PC-9 (cell line): ENCODE measurements around the gene SLC27A1. TPM values are rescaled to one million over a fixed set of nuclear protein-coding genes. Genes with fewer than 3 reads are reported as not detected.
A peak's percentile ranks its signal among the peaks of the same experiment; 100 is the strongest.

Experiments used
- BruUV-seq: library from RNA; stranded (reverse); fragments of 400-500 nt; replicated peaks from 2 replicates; lab custom pipeline; 2021; lab: Mats Ljungman, UMichigan
- CTCF ChIA-PET: fragments of 300-600 bp; sonication (Branson Sonifier 250); formaldehyde crosslinking; loops from one replicate; lab custom pipeline; 2022; ENCODE audit warnings: antibody characterized with exemption; lab: Charles Lee
- POLR2A ChIA-PET: fragments of 300-600 bp; sonication (Branson Sonifier 250); formaldehyde crosslinking; loops from one replicate; lab custom pipeline; 2022; ENCODE audit warnings: antibody characterized with exemption; ENCODE audit not compliant: unreplicated experiment; lab: Charles Lee
- DNase-seq, 2 experiments: peaks; one replicate each; pipeline versions ENCODE4 v3.0.0 to v3.0.0-alpha.2; 2015 to 2022; ENCODE audit warnings: mixed read lengths in 1 of 2
- H2AFZ ChIP-seq: fragments of 200-600 bp; sonication (generic); 2 replicates; pipeline ENCODE4 v1.8.1; 2017; ENCODE audit warnings: antibody characterized with exemption
- H3F3A ChIP-seq: fragments of 200-600 bp; sonication (generic); 2 replicates; pipeline ENCODE4 v1.8.1; 2017; ENCODE audit warnings: antibody characterized with exemption, mild to moderate bottlenecking, low read depth; ENCODE audit not compliant: insufficient read depth
- H3K27ac ChIP-seq: fragments of 200-600 bp; sonication (generic); 2 replicates; pipeline ENCODE4 v1.6.1; 2016; ENCODE audit warnings: mixed run types
- H3K27me3 ChIP-seq: fragments of 200-600 bp; sonication (generic); 2 replicates; pipeline ENCODE4 v1.6.1; 2016; ENCODE audit warnings: low read depth, mixed run types; ENCODE audit not compliant: insufficient read depth
- H3K36me3 ChIP-seq: fragments of 200-600 bp; sonication (generic); 2 replicates; pipeline ENCODE4 v1.6.1; 2016; ENCODE audit warnings: low read depth, mixed run types
- H3K4me1 ChIP-seq: fragments of 200-600 bp; sonication (generic); replicated peaks from 2 replicates; pipeline ENCODE4 v1.6.1; 2016; ENCODE audit warnings: mixed run types; ENCODE audit not compliant: insufficient read depth
- H3K4me2 ChIP-seq: fragments of 200-600 bp; sonication (generic); 2 replicates; pipeline ENCODE4 v1.6.1; 2017; ENCODE audit warnings: mixed run types
- H3K4me3 ChIP-seq: fragments of 200-600 bp; sonication (generic); 2 replicates; pipeline ENCODE4 v1.6.1; 2016; ENCODE audit warnings: mixed run types
- H3K79me2 ChIP-seq: fragments of 200-600 bp; sonication (generic); 2 replicates; pipeline ENCODE4 v1.6.1; 2017; ENCODE audit warnings: low read depth, mixed run types
- H3K9me2 ChIP-seq: fragments of 200-600 bp; sonication (generic); 2 replicates; pipeline ENCODE4 v1.8.1; 2017; ENCODE audit warnings: mild to moderate bottlenecking; ENCODE audit not compliant: insufficient read depth
- H3K9me3 ChIP-seq: fragments of 200-600 bp; sonication (generic); 2 replicates; pipeline ENCODE4 v1.8.1; 2016; ENCODE audit warnings: low read depth; ENCODE audit not compliant: insufficient read depth
- H4K20me1 ChIP-seq: fragments of 200-600 bp; sonication (generic); 2 replicates; pipeline ENCODE4 v1.8.1; 2017; ENCODE audit not compliant: insufficient read depth
- CTCF ChIP-seq: fragments of 200-600 bp; sonication (generic); conservative IDR thresholded peaks from 2 replicates; pipeline ENCODE4 v1.6.1; 2017; ENCODE audit warnings: mixed run types, antibody characterized with exemption, mild to moderate bottlenecking, moderate library complexity
- EZH2 ChIP-seq: fragments of 200-600 bp; sonication (generic); IDR thresholded peaks from 2 replicates; pipeline ENCODE4 v1.8.0; 2017; ENCODE audit warnings: antibody characterized with exemption, low read depth
- intact Hi-C: fragments of 100-400 bp; cut with micrococcal nuclease; formaldehyde crosslinking; loops from one replicate; pipeline ENCODE4 v1.10.0; 2022; ENCODE audit not compliant: unreplicated experiment
- total RNA-seq: library from RNA; stranded (reverse); gene quantifications from 2 replicates; pipeline ENCODE4 v1.2.3, GENCODE V29; 2021

Gene SLC27A1
- total RNA-seq, 1 experiment from 2014 or later = 30.8 TPM

- intact Hi-C loops = no loop called here
- Histone ChIP-seq H3K4me2 (no peak overlapping the region), H3K27me3 (no peaks in the 10 kb centered on the region), H2AFZ (no peak overlapping the region), H3K4me1 (peaks cover 7% of the 10 kb centered on the region), H3K36me3 (no peaks in the 10 kb centered on the region), H3K79me2 (no peaks in the 10 kb centered on the region), H3K27ac (no peak overlapping the region), H3K9me3 (no peaks in the 10 kb centered on the region), H3K9me2 (no peaks in the 10 kb centered on the region), H4K20me1 (peaks cover 12% of the 10 kb centered on the region; the same call in 1 of the 2 replicates), H3K4me3 (no peak overlapping the region), H3F3A (peaks cover 15% of the 10 kb centered on the region; the same call in 1 of the 2 replicates)
- no TSS peak for BruUV-seq
- ChIA-PET POLR2A (no interaction called here), CTCF (interaction anchor here (0.6 to 0.7 kb wide), 2 partner anchors 11 to 81 kb away, joined by 3 to 10 read pairs; no protein-coding TSS in a partner anchor)
- no peak for DNase-seq
- no peak for TF ChIP-seq EZH2
- TF ChIP-seq CTCF = no peak
These were observed 12.7 kb downstream of the SLC27A1 start for GRCh38 chr19:17482877-17483604.

- BruUV-seq = no TSS peak
- POLR2A ChIA-PET = no interaction called here
- peaks cover 16% of the 10 kb centered on the region; the same call in 1 of the 2 replicates for H4K20me1 ChIP-seq
- H3F3A ChIP-seq = peaks cover 15% of the 10 kb centered on the region; the same call in 1 of the 2 replicates
- no peak overlapping the region for H3K4me2 ChIP-seq
- intact Hi-C loops = no loop called here
- no peak overlapping the region for H2AFZ ChIP-seq
- no peaks in the 10 kb centered on the region for H3K9me2 ChIP-seq
- no peaks in the 10 kb centered on the region for H3K9me3 ChIP-seq
- no peak overlapping the region for H3K27ac ChIP-seq
- no peaks in the 10 kb centered on the region for H3K36me3 ChIP-seq
- H3K79me2 ChIP-seq = no peaks in the 10 kb centered on the region
- H3K4me1 ChIP-seq = peaks cover 13% of the 10 kb centered on the region
- no peaks in the 10 kb centered on the region for H3K27me3 ChIP-seq
- CTCF ChIA-PET = interaction anchor here (0.7 kb wide), 1 partner anchor 82 kb away, joined by 3 read pairs; no protein-coding TSS in a partner anchor
- TF ChIP-seq EZH2 (no peak), CTCF (no peak)
- H3K4me3 ChIP-seq = no peak overlapping the region
- DNase-seq = no peak
These were observed 13.3 kb downstream of the SLC27A1 start for GRCh38 chr19:17483605-17484002.

- DNase-seq = peak; percentile 46 to 60
- ChIA-PET CTCF (interaction anchor here (0.6 kb wide), 1 partner anchor 299 kb away, joined by 4 read pairs; no protein-coding TSS in a partner anchor), POLR2A (no interaction called here)
- Histone ChIP-seq H2AFZ (no peak overlapping the region), H3K27me3 (no peaks in the 10 kb centered on the region), H3K9me2 (no peaks in the 10 kb centered on the region), H3K4me1 (peaks cover 14% of the 10 kb centered on the region), H3K4me3 (no peak overlapping the region), H3F3A (peaks cover 21% of the 10 kb centered on the region), H3K36me3 (no peaks in the 10 kb centered on the region), H3K79me2 (no peaks in the 10 kb centered on the region), H3K27ac (no peak overlapping the region), H3K4me2 (no peak overlapping the region), H3K9me3 (no peaks in the 10 kb centered on the region), H4K20me1 (peaks cover 16% of the 10 kb centered on the region; the same call in 1 of the 2 replicates)
- intact Hi-C loops = no loop called here
- TF ChIP-seq CTCF (no peak), EZH2 (no peak)
- no TSS peak for BruUV-seq
These were observed 14.3 kb downstream of the SLC27A1 start for GRCh38 chr19:17484520-17485185.
